ENCODE data around the gene TTC16. TPM values are rescaled to one million over a fixed set of nuclear protein-coding genes. Genes with fewer than 3 reads are reported as not detected.
A peak's percentile ranks its signal among the peaks of the same experiment; 100 is the strongest.
"Not testable (repeated sequence)": the region's sequence is repeated elsewhere in the genome, so short reads cannot be mapped to it uniquely, and the experiment has no call there.

TTC16 gene
- total RNA-seq, 2 experiments from 2014 or later: 4.7 to 5.0 TPM

GRCh38 chr9:127779136-127779981, 63.5 kb downstream of the TTC16 start:
- Mint-ChIP-seq H3K27ac (peak overlapping the region; percentile 98), H3K27me3 (ENCODE audit: low read depth) (no peaks in the 10 kb centered on the region), H3K4me3 (peak overlapping the region; percentile 98), H3K4me1 (ENCODE audit: low read depth) (peaks cover 69% of the 10 kb centered on the region), H3K36me3 (ENCODE audit: low read depth) (peaks cover 36% of the 10 kb centered on the region), H3K9me3 (ENCODE audit: insufficient read depth) (no peaks in the 10 kb centered on the region)
- POLR2A ChIA-PET: interaction anchor here (0.8 to 1.7 kb wide), 7 partner anchors 8 to 137 kb away, joined by 3 to 6 read pairs (median 4); no protein-coding TSS in a partner anchor
- DNase-seq (peak; percentile 66), ATAC-seq (peak; percentile 41)
- CTCF ChIA-PET: interaction anchor here (0.9 to 3.5 kb wide), 8 partner anchors 8 to 200 kb away, joined by 3 to 26 read pairs (median 3); partner anchors contain the start of gene TOR2A

GRCh38 chr9:127780126-127780885, 64.4 kb downstream of the TTC16 start:
- no peak for DNase-seq
- Mint-ChIP-seq H3K4me1 (ENCODE audit: low read depth) (peaks cover 67% of the 10 kb centered on the region), H3K27me3 (ENCODE audit: low read depth) (no peaks in the 10 kb centered on the region), H3K4me3 (peak overlapping the region; percentile 49), H3K27ac (peak overlapping the region; percentile 98), H3K9me3 (ENCODE audit: insufficient read depth) (no peaks in the 10 kb centered on the region), H3K36me3 (ENCODE audit: low read depth) (peaks cover 28% of the 10 kb centered on the region)
- CTCF ChIA-PET: interaction anchor here (1.3 to 3.5 kb wide), 3 partner anchors 9 to 141 kb away, joined by 3 to 26 read pairs (median 14); partner anchors contain the start of gene TOR2A
- POLR2A ChIA-PET: interaction anchor here (0.6 to 1.7 kb wide), 4 partner anchors 10 to 123 kb away, joined by 3 to 6 read pairs (median 4); no protein-coding TSS in a partner anchor
- ATAC-seq: no peak

GRCh38 chr9:127780909-127781308, 65.0 kb downstream of the TTC16 start:
- Mint-ChIP-seq H3K4me1 (ENCODE audit: low read depth) (peaks cover 66% of the 10 kb centered on the region), H3K36me3 (ENCODE audit: low read depth) (peaks cover 28% of the 10 kb centered on the region), H3K27ac (peak overlapping the region; percentile 49)
- not testable (repeated sequence) for H3K9me3 Mint-ChIP-seq (ENCODE audit: insufficient read depth); H3K4me3 Mint-ChIP-seq; ATAC-seq; H3K27me3 Mint-ChIP-seq (ENCODE audit: low read depth); DNase-seq
- ChIA-PET CTCF (interaction anchor here (2.5 to 3.5 kb wide), 2 partner anchors 10 to 46 kb away, joined by 14 to 26 read pairs; partner anchors contain the start of gene TOR2A), POLR2A (interaction anchor here (0.6 to 1.5 kb wide), 3 partner anchors 10 to 122 kb away, joined by 3 to 4 read pairs (median 3); no protein-coding TSS in a partner anchor)

Other genes starting within 250 kb of the TTC16 start
- gene STXBP1, start 103.8 kb upstream of the TTC16 start, total RNA-seq: 10 to 100 TPM; 24.2 to 25.3 TPM
- under 1 TPM in 1 of 2 experiments, not detected in 1; 0.16 TPM for gene CFAP157, start 9.1 kb upstream of the TTC16 start, total RNA-seq
- 10 to 100 TPM; 10.2 to 14.1 TPM for gene PTRH1, start 416 bp upstream of the TTC16 start, total RNA-seq
- gene TOR2A, start 19.2 kb downstream of the TTC16 start, total RNA-seq: 10 to 100 TPM; 27.0 to 29.1 TPM
- gene SH2D3C, start 62.6 kb downstream of the TTC16 start, total RNA-seq: 10 to 100 TPM; 75.6 to 77.5 TPM
- gene CDK9, start 70.0 kb downstream of the TTC16 start, total RNA-seq: 100 to 1,000 TPM; 132 to 136 TPM
- gene FPGS, start 86.8 kb downstream of the TTC16 start, total RNA-seq: 10 to 100 TPM; 91.5 to 98.3 TPM
- gene ENG, start 138.6 kb downstream of the TTC16 start, total RNA-seq: 10 to 100 TPM; 22.9 to 24.3 TPM
- 10 to 100 TPM; 22.4 to 30.4 TPM for gene AK1, start 161.6 kb downstream of the TTC16 start, total RNA-seq
- 10 to 100 TPM; 68.6 to 77.6 TPM for gene ST6GALNAC6, start 183.5 kb downstream of the TTC16 start, total RNA-seq
- 10 to 100 TPM; 37.0 to 39.7 TPM for gene ST6GALNAC4, start 201.0 kb downstream of the TTC16 start, total RNA-seq
- 1 to 10 TPM; 2.6 to 2.7 TPM for gene PIP5KL1, start 214.7 kb downstream of the TTC16 start, total RNA-seq
- 10 to 100 TPM; 47.9 to 53.8 TPM for gene DPM2, start 221.8 kb downstream of the TTC16 start, total RNA-seq

All from activated CD8-positive, alpha-beta T cell treated with anti-CD3 and anti-CD28 coated beads, Interleukin-2, amount 10 ng/mL, durations not matched to agents 7 days and 5 days (primary cell).